ENCODE measurements around the gene GPM6B.

- TF ChIP-seq TAF1 (IDR thresholded peaks at IDR 0.05; ENCODE audit: low read depth) (no peak), TEAD4 (IDR thresholded peaks at IDR 0.05) (no peak), CEBPB (IDR thresholded peaks at IDR 0.05) (no peak), REST (IDR thresholded peaks at IDR 0.05; ENCODE audit: low read depth) (no peak), USF1 (IDR thresholded peaks at IDR 0.05) (no peak), ZBTB7A (IDR thresholded peaks at IDR 0.05; ENCODE audit: low read depth) (no peak), CREB1 (IDR thresholded peaks at IDR 0.05; ENCODE audit: low read depth) (no peak), MAX (IDR thresholded peaks at IDR 0.05) (no peak), TCF12 (IDR thresholded peaks at IDR 0.05; ENCODE audit: low read depth) (no peak), EGR1 (IDR thresholded peaks at IDR 0.05) (no peak), RAD21 (IDR thresholded peaks at IDR 0.05; ENCODE audit: low read depth) (no peak), YY1 (IDR thresholded peaks at IDR 0.05; ENCODE audit: low read depth) (no peak), FOXM1 (IDR thresholded peaks at IDR 0.05; ENCODE audit: borderline replicate concordance, low read depth) (no peak), EP300 (IDR thresholded peaks at IDR 0.05; ENCODE audit: borderline replicate concordance) (no peak)
Observed at GRCh38 chrX:13752646-13753045, 64.2 kb downstream of the GPM6B start.

All from Ishikawa (cell line).